SK-N-SH treated with all-trans-retinoic acid at 6 μM for 48 hours (cell line): Measurements from ENCODE around the gene SYNRG.

Experiments
- ATAC-seq: fragments of 200-7000 bp; cut with Tn5 transposase; 3 replicates; pipeline ENCODE4 v1.9.1; 2020; ENCODE audit warnings: mild to moderate bottlenecking, moderate library complexity
- ARNTL ChIP-seq: fragments of 450-650 bp; formaldehyde crosslinking; IDR thresholded peaks from 2 replicates; pipeline ENCODE4 v1.5.0; 2020; ENCODE audit warnings: low read depth, mild to moderate bottlenecking, moderate library complexity, borderline replicate concordance
- BACH2 ChIP-seq: fragments of 250-450 bp; sonication (Bioruptor Pico); IDR thresholded peaks from 2 replicates; pipeline ENCODE4 v1.9.0; 2021; ENCODE audit warnings: mild to moderate bottlenecking, borderline replicate concordance
- CSRNP3 ChIP-seq: fragments of 250-450 bp; sonication (Bioruptor Pico); IDR thresholded peaks from 2 replicates; pipeline ENCODE4 v1.5.1; 2021; ENCODE audit warnings: mild to moderate bottlenecking, moderate library complexity
- ESRRG ChIP-seq: fragments of 250-450 bp; sonication (Bioruptor Pico); IDR thresholded peaks from 2 replicates; pipeline ENCODE4 v1.6.1; 2021; ENCODE audit warnings: mild to moderate bottlenecking
- GLIS3 ChIP-seq: fragments of 250-450 bp; sonication (Bioruptor Pico); IDR thresholded peaks from 2 replicates; pipeline ENCODE4 v1.5.0; 2020; ENCODE audit warnings: mild to moderate bottlenecking, moderate library complexity
- ISL1 ChIP-seq: fragments of 250-450 bp; sonication (Bioruptor Pico); IDR thresholded peaks from 2 replicates; pipeline ENCODE4 v2.1.2; 2022; ENCODE audit warnings: mild to moderate bottlenecking, moderate library complexity
- PATZ1 ChIP-seq: fragments of 250-450 bp; sonication (Bioruptor Pico); IDR thresholded peaks from 2 replicates; pipeline ENCODE4 v1.8.0; 2020; ENCODE audit warnings: mild to moderate bottlenecking, moderate library complexity, borderline replicate concordance
- PPARA ChIP-seq: fragments of 250-450 bp; sonication (Bioruptor Pico); IDR thresholded peaks from 2 replicates; pipeline ENCODE4 v1.5.0; 2020; ENCODE audit warnings: mild to moderate bottlenecking, borderline replicate concordance
- TSHZ2 ChIP-seq: fragments of 250-450 bp; sonication (Bioruptor Pico); IDR thresholded peaks from 2 replicates; pipeline ENCODE4 v1.5.0; 2020; ENCODE audit warnings: mild to moderate bottlenecking, moderate library complexity
- ZC3H10 ChIP-seq: fragments of 250-450 bp; sonication (Bioruptor Pico); IDR thresholded peaks from 2 replicates; pipeline ENCODE4 v1.5.1; 2021; ENCODE audit warnings: mild to moderate bottlenecking, moderate library complexity
- ZFP3 ChIP-seq: fragments of 250-450 bp; sonication (Bioruptor Pico); IDR thresholded peaks from 2 replicates; pipeline ENCODE4 v1.5.0; 2020; ENCODE audit warnings: mild to moderate bottlenecking, moderate library complexity
- ZNF565 ChIP-seq: fragments of 450-650 bp; formaldehyde crosslinking; conservative IDR thresholded peaks from 2 replicates; pipeline ENCODE4 v1.5.0; 2020; ENCODE audit warnings: low read depth, mild to moderate bottlenecking, moderate library complexity
- ZNF8 ChIP-seq: fragments of 450-650 bp; formaldehyde crosslinking; IDR thresholded peaks from 2 replicates; pipeline ENCODE4 v1.5.0; 2020; ENCODE audit warnings: mild to moderate bottlenecking, moderate library complexity
- TF ChIP-seq, protein P1 (sequence below): fragments of 250-450 bp; sonication (Bioruptor Pico); IDR thresholded peaks from 2 replicates; pipeline ENCODE4 v1.8.0; 2021; ENCODE audit warnings: low read depth, mild to moderate bottlenecking, moderate library complexity, borderline replicate concordance
- TF ChIP-seq, protein P2 (sequence below): fragments of 250-450 bp; sonication (Bioruptor Pico); IDR thresholded peaks from 2 replicates; pipeline ENCODE4 v1.5.1; 2020; ENCODE audit warnings: low read depth, mild to moderate bottlenecking, moderate library complexity

SYNRG gene

DNA sequence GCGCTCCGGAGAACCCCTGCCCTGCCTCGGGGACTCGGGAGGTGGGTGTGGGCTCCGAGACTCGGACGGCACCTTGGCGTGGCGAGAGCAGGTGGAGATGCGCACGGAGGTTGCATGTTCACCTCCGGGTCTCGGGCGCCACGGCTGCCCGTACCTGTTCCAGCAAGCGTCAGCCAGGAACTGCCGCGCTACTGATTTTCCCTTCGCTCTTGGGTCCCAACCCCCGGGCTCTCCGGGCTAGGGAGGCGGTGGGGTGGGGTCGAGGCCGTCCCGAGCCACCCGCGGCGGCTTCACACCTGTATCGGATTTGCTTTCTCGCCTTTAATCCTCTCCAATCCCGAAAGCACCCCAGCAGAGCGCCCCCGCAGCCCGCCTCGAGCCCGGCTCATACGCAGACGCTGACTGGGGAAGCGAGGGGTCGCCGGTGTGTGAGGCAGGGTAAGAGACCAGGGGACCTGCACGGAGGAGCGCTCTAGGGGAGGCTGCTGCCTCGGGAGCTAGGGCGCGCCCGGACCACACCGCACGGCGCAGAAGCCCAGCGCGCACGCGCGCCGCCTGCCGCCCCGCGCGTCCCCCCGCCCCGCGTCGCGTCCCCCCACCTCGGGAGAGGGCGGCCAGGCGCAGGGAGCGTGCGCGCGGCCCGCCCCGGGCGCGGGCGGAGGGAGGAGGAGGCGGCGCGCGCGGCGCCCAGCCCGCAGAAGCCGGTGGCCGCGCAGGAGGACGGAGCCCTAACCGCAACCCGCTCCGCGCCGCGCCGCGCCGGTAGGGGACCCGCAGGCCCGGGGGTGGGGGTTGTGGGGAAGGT is 119.8 kb downstream of the SYNRG start, which contains the start of gene DUSP14:
TSS of gene DUSP14 (plus strand) at position 695 of the 805 bp plus-strand sequence. CDS start 22,382 bp downstream, outside the sequence.
- TF ChIP-seq BACH2 (CRISPR knock-in tag) (no peak), ARNTL (no peak), PPARA (CRISPR knock-in tag) (no peak), ZC3H10 (CRISPR knock-in tag) (no peak), ZFP3 (CRISPR knock-in tag) (no peak), PATZ1 (CRISPR knock-in tag) (no peak)
- TF ChIP-seq, protein P1, sequence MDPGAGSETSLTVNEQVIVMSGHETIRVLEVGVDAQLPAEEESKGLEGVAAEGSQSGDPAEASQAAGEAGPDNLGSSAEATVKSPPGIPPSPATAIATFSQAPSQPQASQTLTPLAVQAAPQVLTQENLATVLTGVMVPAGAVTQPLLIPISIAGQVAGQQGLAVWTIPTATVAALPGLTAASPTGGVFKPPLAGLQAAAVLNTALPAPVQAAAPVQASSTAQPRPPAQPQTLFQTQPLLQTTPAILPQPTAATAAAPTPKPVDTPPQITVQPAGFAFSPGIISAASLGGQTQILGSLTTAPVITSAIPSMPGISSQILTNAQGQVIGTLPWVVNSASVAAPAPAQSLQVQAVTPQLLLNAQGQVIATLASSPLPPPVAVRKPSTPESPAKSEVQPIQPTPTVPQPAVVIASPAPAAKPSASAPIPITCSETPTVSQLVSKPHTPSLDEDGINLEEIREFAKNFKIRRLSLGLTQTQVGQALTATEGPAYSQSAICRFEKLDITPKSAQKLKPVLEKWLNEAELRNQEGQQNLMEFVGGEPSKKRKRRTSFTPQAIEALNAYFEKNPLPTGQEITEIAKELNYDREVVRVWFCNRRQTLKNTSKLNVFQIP (CRISPR knock-in tag): no peak
- ATAC-seq: peak; percentile 59

DNA sequence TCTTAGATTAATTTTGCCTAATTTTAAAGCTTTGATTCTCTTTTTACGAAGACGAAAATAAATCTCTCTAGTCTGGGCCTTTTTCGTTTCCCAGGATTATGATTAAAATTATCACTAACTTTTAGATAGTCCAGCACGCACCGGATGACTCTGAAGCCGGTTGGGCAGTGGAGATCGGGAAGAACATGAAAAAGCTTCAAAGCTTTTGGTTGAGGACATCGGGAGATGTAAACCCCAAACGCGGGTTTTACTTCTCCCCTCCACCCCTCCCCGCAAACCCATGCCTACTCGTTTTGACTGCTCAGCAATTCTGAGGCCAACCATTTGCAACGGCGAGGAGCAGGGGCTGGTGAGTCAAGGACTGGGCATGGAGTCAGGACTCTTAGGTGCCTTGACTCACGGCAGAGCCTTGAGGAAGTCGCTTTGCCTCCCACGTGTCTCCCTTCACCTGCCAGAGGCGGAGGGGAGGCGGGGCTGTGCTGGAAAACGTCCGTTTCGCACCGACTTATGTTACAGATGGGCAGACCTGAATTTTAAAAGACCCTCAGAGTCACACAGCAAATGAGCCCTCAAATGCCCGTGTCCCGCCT is 120.5 kb downstream of the SYNRG start:
- ATAC-seq: peak; percentile 68
- no peak for TF ChIP-seq ZNF565
- TF ChIP-seq, protein P1 (CRISPR knock-in tag): no peak
- TF ChIP-seq ESRRG (CRISPR knock-in tag): no peak
- TF ChIP-seq GLIS3: no peak
- no peak for TF ChIP-seq ZNF8 (CRISPR knock-in tag)
- TF ChIP-seq ZFP3 (CRISPR knock-in tag): no peak
- no peak for TF ChIP-seq ZC3H10 (CRISPR knock-in tag)
- TF ChIP-seq CSRNP3 (CRISPR knock-in tag): no peak
- no peak for TF ChIP-seq ARNTL
- TF ChIP-seq PPARA (CRISPR knock-in tag): no peak
- no peak for TF ChIP-seq TSHZ2 (CRISPR knock-in tag)
- TF ChIP-seq, all 23 proteins: peak for 0

GRCh38 chr17:37488009-37488604 is 121.1 kb downstream of the SYNRG start:
- peak; percentile 59 for ATAC-seq
- TF ChIP-seq GLIS3 (no peak), ISL1 (CRISPR knock-in tag) (peak; percentile 29; the same call in 1 of the 2 replicates)
- TF ChIP-seq, protein P2, sequence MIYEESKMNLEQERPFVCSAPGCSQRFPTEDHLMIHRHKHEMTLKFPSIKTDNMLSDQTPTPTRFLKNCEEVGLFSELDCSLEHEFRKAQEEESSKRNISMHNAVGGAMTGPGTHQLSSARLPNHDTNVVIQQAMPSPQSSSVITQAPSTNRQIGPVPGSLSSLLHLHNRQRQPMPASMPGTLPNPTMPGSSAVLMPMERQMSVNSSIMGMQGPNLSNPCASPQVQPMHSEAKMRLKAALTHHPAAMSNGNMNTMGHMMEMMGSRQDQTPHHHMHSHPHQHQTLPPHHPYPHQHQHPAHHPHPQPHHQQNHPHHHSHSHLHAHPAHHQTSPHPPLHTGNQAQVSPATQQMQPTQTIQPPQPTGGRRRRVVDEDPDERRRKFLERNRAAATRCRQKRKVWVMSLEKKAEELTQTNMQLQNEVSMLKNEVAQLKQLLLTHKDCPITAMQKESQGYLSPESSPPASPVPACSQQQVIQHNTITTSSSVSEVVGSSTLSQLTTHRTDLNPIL: no peak
